CD4-positive, alpha-beta T cell treated with Interleukin-6 for 4 hours (primary cell): Measurements from ENCODE around the gene HIGD1C.
"Not testable (repeated sequence)": the region's sequence is repeated elsewhere in the genome, so short reads cannot be mapped to it uniquely, and the experiment has no call there.

Experiments used
- DNase-seq: peaks from one replicate; pipeline ENCODE4 v3.0.0-alpha.2; 2020; ENCODE audit warnings: mixed read lengths

HIGD1C gene

DNA sequence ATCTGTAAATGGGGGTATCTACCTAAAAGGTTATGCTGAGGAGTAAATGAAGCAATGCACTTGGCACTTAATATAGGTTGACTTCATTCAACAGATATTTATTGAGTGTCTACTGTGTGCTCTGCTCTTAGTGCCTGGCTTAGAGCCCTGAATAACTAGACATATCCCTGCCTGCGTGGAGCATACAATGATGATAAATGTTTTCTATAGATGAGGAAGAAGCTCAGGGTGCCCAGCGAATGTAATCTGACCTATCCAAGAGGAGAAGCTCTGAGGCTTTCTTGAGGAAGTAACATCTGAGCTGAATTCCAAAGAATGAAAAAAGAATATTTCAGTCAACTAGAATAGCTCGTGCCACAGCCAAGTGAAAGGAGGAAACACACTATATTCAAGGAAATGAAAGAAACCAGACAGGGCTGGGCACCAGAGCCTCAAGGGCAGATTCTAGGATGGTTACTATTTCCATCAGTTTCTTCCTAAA, 17.9 kb upstream of the HIGD1C start:
- DNase-seq = no peak

GRCh38 chr12:50934981-50935807, 17.1 kb upstream of the HIGD1C start:
- no peak for DNase-seq

- no peak for DNase-seq
Measured at GRCh38 chr12:50936821-50937530, 15.4 kb upstream of the HIGD1C start.

DNA sequence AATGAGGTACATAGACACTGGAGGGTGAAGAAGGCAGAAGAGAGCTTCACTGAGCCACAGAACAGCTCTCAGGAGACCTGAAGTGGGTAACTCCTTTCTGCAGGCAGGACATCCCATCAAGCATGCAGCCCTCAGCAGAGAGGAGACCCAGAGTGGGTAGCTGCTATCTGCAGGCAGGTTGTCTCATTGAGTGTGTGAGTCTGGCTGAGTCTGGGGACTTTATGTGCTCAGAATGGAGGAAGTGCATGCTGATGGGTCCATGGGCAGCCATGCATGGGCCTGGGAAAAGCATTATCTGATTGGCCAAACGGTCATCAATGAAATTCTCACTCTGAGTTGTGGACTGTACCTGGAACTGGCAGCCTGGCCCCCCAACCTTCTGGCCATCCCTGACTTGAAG, 14.7 kb upstream of the HIGD1C start:
- DNase-seq = no peak

- DNase-seq = no peak
Measured at GRCh38 chr12:50947933-50948626, 4.3 kb upstream of the HIGD1C start.

GRCh38 chr12:50948798-50949197, 3.5 kb upstream of the HIGD1C start:
- DNase-seq = no peak

GRCh38 chr12:50949801-50950302, 2.5 kb upstream of the HIGD1C start:
- DNase-seq = no peak

GRCh38 chr12:50951112-50951511, 1.2 kb upstream of the HIGD1C start:
- DNase-seq = no peak

- no peak for DNase-seq
Measured at GRCh38 chr12:50953047-50953446, 703 bp downstream of the HIGD1C start.

GRCh38 chr12:50954789-50955188, 2.4 kb downstream of the HIGD1C start:
- DNase-seq = not testable (repeated sequence)

GRCh38 chr12:50955288-50955687, 2.9 kb downstream of the HIGD1C start:
- no peak for DNase-seq

DNA sequence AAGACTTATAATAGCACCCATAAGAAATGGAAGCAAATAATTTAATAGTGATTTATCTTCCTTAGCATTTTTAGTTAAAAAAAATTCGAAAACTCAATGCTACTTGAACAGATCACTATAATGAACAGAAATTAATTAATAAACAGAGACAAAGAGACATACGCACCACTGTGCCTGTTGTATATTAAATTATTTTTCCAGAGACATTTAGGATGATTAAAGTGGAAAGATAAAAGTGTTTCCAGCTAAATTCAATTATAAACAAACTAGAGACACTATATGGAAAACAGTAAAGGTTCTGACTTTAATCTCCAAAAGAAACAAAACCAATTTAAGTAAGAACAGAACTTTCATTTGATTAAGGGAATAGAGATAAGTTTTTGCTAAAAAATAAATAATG, 3.4 kb downstream of the HIGD1C start:
- no peak for DNase-seq

- no peak for DNase-seq
Measured at GRCh38 chr12:50960130-50960529, 7.8 kb downstream of the HIGD1C start.

- no peak for DNase-seq
Measured at GRCh38 chr12:50961708-50962107, 9.4 kb downstream of the HIGD1C start.

- DNase-seq = no peak
Measured at GRCh38 chr12:50964432-50964831, 12.1 kb downstream of the HIGD1C start.

- DNase-seq = no peak
Measured at GRCh38 chr12:50971946-50972345, 19.6 kb downstream of the HIGD1C start.

DNA sequence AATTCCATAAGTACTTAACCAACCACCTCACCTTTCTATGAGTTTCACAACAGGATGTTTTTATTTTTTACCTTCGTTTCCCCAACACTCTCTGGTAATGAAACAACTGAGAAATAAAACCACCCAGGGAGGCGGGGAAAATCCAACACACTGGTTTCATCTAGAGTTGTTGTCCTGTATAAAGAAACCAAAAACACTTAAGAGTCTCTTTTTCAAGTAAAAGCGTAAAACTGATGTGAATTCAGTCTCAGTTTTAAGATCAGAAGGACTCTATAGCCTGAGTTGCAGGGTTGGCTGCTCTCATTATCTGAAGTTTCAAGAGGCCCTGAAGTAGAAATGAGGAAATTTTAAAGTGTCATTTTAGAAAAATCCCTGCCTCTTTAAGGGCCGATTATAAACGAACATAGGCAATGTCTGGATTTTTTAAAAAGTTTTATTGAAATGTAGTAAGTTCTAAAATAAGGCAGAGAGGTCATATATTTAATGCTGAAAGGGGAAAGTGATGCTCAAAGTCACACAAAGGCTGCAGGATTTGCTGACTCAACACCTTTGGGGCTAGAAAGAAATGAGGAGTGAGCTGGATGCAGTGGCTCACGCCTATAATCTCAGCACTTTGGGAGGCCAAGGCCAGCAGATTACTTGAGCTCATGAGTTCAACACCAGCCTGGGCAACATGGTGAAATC, 27.2 kb downstream of the HIGD1C start:
- no peak for DNase-seq

DNA sequence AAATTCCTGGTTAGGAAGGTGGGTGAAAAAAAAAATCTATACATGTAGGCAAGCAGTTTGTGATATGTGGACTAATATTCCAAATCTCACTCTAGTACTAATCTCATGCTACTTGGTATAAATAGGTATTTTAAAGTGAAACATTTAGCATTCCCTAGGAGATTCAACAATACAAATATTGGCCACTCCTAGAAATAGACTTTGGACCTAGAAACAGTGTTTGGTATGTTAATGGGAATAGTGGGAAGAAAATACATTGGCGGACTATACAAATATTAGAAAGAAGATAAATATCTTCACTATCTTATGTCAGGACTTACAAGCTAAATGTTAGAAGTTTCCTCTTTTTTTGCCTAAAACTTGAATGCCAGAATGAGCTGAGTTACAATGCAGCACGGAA, 28.2 kb downstream of the HIGD1C start:
- no peak for DNase-seq

- no peak for DNase-seq
Measured at GRCh38 chr12:50981319-50982239, 29.2 kb downstream of the HIGD1C start.

GRCh38 chr12:50984586-50985298, 32.4 kb downstream of the HIGD1C start:
- no peak for DNase-seq

- DNase-seq = no peak
Measured at GRCh38 chr12:50985322-50985721, 33.0 kb downstream of the HIGD1C start.
